Stimulated activated CD8-positive, alpha-beta memory T cell treated with anti-CD3 and anti-CD28 coated beads, Interleukin-2, amount 100 ng/mL, for 48 hours (primary cell): Measurements from ENCODE around the gene CPSF6.
"Not testable (repeated sequence)": the region's sequence is repeated elsewhere in the genome, so short reads cannot be mapped to it uniquely, and the experiment has no call there.

Experiments
- DNase-seq, 2 donors: peaks; one replicate each; pipeline ENCODE4 v3.0.0-alpha.2; 2020; ENCODE audit warnings: low read depth in 2 of 2

CPSF6 gene

DNA sequence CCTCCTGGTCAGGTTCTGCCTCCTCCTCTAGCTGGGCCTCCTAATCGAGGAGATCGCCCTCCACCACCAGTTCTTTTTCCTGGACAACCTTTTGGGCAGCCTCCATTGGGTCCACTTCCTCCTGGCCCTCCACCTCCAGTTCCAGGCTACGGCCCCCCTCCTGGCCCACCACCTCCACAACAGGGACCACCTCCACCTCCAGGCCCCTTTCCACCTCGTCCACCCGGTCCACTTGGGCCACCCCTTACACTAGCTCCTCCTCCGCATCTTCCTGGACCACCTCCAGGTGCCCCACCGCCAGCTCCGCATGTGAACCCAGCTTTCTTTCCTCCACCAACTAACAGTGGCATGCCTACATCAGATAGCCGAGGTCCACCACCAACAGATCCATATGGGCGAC is 19.3 kb downstream of the CPSF6 start:
- no peak for DNase-seq

DNA sequence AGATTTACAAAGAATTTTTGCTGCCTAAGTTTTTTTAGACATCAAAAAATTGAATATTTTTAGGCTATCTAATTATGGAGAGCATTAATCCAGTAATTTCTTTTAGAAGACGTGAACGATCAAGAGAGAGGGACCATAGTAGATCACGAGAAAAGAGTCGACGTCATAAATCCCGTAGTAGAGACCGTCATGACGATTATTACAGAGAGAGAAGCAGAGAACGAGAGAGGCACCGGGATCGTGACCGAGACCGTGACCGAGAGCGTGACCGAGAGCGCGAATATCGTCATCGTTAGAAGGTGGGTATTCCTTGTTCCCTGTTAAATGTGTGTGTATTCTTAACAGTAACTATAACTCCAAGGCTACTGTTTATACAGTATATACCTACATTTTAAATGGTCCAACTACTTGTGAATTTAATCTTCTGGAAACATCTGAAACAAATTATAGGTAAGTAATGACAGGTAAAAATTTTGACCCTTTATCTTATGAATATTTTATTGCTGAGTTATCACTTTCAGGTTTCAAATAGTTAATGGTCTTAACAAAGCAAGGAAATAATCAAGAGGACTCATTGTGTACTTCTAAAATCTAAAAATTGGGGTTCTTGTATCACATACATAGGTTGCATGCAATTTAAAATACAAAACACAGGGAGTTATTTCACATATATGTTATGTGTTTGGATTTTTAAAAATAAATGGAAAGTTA is 23.1 kb downstream of the CPSF6 start:
- DNase-seq: no peak

- no peak for DNase-seq
These were observed 25.8 kb downstream of the CPSF6 start for GRCh38 chr12:69265205-69265604.

DNA sequence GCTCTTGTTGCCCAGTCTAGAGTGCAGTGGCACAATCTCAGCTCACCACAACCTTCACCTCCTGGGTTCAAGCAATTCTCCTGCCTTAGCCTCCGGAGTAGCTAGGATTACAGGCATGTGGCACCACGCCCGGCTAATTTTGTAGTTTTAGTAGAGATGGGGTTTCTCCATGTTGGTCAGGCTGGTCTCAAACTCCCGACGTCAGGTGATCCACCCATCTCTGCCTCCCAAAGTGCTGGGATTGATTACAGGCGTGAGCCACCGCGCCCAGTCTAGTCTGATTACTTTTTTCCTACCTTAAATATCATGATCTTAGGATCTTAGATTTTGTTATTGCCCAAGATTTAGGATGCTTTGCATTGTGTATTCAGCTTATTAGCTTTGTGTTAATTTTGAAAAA is 26.3 kb downstream of the CPSF6 start:
- DNase-seq: not testable (repeated sequence)

DNA sequence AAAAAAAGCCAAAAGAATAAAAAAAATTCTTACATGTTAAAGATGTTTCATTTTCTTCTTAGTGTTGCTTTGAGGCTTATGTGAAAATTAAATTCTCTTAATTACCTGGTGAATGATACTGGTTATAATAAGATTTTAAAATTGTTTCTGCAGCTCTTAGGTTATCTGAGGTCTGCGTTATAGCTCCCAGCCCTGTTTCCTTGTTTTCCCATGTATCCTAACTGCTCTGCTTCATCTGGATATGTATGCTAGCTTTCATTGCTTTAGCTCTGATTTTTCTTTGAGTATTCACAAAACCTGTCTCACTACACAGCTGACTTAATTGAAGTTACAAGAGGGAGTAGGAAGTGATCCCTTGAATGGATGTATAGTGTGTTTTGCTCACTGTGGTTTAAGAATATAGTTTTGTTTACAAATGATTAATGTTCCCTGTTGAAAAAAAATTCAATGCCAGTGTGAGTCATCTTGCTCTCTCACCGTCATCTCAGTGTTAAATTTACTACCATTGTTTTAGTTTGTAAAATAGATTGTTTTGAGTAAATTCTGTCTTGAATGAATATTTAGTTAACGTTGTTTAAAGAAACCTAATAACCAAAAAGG is 26.8 kb downstream of the CPSF6 start:
- DNase-seq: no peak

DNA sequence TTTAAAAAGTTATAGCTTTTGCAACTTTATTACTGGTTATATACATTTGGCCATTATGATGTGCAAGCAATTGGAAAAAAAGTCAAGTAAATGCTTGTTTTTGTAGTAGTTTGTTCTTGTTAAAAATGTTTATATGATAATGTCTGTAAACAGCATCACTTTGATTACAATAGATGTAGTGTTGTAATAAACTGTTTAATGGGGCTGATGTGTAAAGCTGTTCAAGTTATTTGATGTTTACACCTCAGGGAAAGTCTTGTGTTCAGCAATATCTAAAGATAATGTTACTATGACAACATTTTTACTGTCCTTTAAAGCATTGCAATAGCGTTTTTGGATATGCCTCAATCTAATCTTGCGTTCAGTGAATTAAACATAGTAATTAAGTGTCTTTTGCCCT is 30.4 kb downstream of the CPSF6 start:
- DNase-seq: no peak

- DNase-seq: no peak
These were observed 33.1 kb downstream of the CPSF6 start for GRCh38 chr12:69272511-69272910.

DNA sequence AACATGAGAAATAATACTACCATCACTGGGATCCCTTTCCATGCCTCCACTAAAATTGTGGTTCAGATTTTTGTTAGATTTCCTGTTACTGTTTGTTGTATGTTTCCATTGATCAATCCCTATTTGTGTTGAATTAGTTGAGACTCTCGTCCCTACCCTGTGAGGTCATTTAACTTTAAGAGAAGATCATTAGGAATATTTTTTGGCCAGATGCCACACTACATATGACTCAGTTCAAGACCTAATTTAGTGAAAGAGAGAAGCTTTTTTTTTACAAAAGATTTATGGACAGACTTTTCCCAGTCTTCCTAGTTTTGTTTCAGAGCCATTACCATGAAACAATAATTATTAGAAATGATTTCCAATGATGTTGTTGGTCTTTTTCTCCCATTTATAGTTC is 35.5 kb downstream of the CPSF6 start:
- no peak for DNase-seq

GRCh38 chr12:69275471-69275891 is 36.1 kb downstream of the CPSF6 start:
- no peak for DNase-seq

DNA sequence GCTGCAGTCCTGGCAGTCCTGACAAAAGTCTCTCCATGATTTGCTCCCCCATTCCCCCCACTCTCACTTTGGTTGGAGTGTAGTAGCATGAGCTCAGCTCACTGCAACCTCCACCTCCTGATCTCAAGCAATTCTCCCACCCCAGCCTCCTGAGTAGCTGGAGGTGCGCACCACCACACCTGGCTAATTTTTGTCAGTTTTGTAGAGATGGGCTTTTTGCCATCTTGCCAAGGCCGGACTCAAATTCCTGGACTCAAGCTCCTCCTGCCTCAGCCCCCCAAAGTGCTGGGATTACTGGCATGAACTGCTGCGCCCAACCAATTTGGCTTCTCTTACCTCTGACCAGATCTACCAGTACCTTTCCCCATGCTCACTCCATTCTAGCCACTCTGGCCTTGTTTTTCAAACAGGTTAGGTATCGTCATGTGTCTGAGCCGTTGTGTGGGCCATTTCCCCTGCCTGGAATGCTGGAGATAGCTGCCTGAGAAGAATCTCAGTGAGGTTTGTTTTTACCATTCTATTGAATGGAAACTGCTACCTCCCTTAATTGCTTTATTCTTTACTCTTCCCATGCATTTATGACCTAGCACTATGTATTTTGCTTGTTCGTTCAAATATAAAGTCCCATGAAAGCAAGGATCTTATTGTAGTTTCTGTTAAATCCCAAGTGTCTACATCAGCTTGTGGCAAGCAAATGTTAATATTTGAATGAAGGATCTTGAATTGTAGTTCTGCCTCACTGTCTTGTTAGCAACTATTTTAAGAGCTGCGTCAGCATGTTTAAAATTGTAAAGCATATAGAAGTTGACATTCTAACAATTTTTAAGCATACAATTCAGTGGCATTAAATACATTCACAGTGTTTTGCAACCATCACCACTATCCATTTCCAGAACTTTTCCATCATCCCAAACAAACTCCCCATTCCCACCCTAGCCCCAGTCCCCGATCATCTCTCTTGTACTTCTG is 39.7 kb downstream of the CPSF6 start:
- DNase-seq: no peak

GRCh38 chr12:69284131-69284530 is 44.8 kb downstream of the CPSF6 start:
- peak; percentile 17 to 19 for DNase-seq

GRCh38 chr12:69287556-69287955 is 48.2 kb downstream of the CPSF6 start:
- DNase-seq: no peak

GRCh38 chr12:69290545-69291277 is 51.3 kb downstream of the CPSF6 start:
- peak; percentile 48 to 68 for DNase-seq

DNA sequence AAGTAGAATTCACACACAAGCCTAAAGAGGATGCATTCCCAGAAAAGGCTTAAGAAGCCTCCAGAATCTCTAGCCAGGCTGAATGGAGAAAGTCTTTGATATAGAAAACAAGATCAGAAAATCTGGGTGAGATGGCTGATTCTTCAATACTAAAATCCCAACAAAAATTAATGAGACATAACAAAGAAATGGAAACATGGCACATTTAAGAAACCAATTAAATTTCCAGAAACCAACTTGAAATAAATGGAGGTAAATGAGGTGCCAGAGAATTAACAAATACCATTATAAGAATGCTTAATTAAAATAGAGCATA is 51.9 kb downstream of the CPSF6 start:
- DNase-seq: no peak

DNA sequence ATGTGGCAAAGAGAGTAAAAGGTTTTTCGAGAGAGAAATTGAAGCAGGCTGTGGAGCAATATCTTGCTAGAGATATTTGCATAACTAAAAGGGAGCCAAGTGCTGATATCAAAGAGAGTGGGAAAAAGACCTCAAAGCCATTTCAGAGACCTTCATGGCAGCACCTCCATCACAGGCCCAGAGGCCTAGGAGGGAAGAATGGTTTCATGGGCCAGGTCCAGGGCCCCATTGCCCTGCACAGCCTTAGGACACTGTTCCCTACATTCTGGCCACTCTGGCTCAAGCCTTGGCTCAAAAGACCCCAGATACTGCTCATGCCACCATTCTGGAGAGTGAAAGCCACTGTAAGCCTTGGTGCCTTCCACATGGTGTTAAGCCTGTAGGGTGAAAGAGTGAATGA is 58.8 kb downstream of the CPSF6 start:
- DNase-seq: no peak

DNA sequence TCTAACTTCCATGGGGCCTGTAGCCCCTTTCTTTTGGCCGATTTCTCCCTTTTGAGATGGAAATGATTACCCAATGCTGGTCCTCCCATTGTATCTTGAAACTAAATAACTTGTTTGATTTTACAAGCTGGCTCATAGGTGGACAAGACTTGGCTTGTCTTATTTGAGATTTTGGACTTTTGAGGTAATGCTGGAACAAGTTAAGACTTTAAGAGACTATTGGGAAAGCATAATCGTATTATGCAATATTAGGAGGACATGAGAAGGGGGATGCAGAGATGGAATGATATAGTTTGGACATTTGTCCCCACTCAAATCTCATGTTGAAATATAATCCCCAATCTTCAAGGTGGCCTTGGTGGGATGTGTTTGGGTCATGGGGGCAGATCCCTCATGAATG is 59.6 kb downstream of the CPSF6 start:
- DNase-seq: no peak

DNA sequence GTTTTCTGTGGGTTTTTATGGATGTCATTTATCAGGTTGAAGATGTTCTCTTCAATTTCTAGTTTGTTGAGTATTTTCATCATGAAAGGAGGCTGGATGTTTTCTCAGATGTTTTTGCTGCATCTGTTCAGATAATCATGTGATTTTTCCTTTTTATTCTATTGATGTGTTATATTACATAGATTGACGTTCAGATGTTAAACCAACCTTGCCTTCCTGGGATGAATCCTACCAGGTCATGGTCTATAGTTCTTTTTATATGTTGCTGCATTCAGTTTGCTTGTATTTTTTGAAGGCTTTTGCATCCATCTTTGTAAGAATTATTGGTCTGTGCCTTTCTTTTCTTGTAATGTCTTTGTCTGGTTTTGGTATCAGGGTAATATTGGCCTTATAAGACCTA is 64.9 kb downstream of the CPSF6 start:
- DNase-seq: no peak

DNA sequence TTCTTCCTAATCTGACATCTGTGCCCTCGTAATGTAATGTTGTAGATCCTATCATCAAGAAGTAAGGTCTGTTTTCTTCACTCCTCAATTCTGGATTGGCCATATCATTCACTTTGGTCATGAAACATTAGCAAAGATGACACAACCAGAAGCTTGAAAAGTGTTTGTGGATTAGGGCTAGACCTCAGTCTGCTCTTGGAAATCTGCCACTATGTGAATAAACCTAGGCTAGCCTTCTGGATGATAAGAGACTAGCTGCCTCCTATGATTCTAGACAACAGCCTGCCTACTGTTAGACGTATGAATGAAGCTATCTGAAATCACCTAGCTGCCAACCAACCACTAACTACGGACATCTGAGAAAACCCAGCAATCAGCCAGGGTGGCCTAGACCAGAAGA is 70.1 kb downstream of the CPSF6 start:
- DNase-seq: no peak

DNA sequence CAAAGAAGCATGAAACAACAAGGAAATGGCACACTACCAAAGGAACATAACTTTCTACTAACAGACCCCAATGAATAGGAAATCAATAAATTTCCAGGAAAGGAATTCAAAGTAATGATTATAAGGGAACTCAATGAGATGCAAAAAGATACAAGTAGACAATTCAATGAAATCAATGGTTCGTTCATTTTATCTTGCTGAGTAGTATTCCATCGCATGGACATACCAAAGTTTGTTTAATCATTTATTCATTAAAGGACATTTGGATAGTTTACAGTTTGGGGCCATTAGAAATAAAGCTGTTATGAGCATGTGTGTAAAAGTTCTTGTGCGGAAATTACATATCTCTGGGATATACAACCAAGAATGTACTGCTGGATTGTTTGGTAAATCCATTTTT is 73.8 kb downstream of the CPSF6 start:
- DNase-seq: no peak

GRCh38 chr12:69316784-69317183 is 77.4 kb downstream of the CPSF6 start:
- DNase-seq: not testable (repeated sequence)

- DNase-seq: not testable (repeated sequence)
These were observed 77.9 kb downstream of the CPSF6 start for GRCh38 chr12:69317233-69317632.

- no peak for DNase-seq
These were observed 78.9 kb downstream of the CPSF6 start for GRCh38 chr12:69318225-69318624.
